ENCODE results near the gene CDC16. TPM values are rescaled to one million over a fixed set of nuclear protein-coding genes. Genes with fewer than 3 reads are reported as not detected.

The CDC16 gene
- total RNA-seq, 1 experiment from 2014 or later, result 61.0 TPM

- H3K36me3 ChIP-seq (ENCODE audit: control insufficient read depth in 1 of 2, insufficient read depth in 2 of 2, low read length in 2 of 2), result no peaks in the 10 kb centered on the region
- no peaks in the 10 kb centered on the region for H3K79me2 ChIP-seq (ENCODE audit: insufficient read depth, low read length)
- ChIA-PET RAD21 (ENCODE audit: low non-redundant PET in 1 of 2, low total read pairs in 2 of 2, uncharacterized antibody in 2 of 2, unreplicated experiment in 2 of 2) (no interaction called here), POLR2A (no interaction called here), CTCF (no interaction called here)
- no peak overlapping the region for H2AFZ ChIP-seq (ENCODE audit: low read depth, low read length, poor library complexity, severe bottlenecking)
- no peak for DNase-seq (ENCODE audit: low read depth, low spot score)
- BruUV-seq (replicated peaks), result no TSS peak
- no peak overlapping the region for H3K4me2 ChIP-seq (ENCODE audit: low read length)
- H4K20me1 ChIP-seq (ENCODE audit: insufficient read depth), result no peaks in the 10 kb centered on the region
- H3K27ac ChIP-seq (ENCODE audit: low read depth, low read length), result no peak overlapping the region
- H3K27me3 ChIP-seq (ENCODE audit: insufficient read depth, low read length), result no peaks in the 10 kb centered on the region
- peaks cover 0 to 19% of the 10 kb centered on the region in 2 experiments; a peak in 3 of 4 replicates for H3K4me1 ChIP-seq (ENCODE audit: control insufficient read depth in 1 of 2, insufficient read depth in 2 of 2, low read length in 2 of 2)
- H3K9ac ChIP-seq (ENCODE audit: low read length), result no peak overlapping the region
- no peak overlapping the region for H3K4me3 ChIP-seq (replicated peaks in 1 of 2; ENCODE audit: low read depth in 1 of 2, low read length in 2 of 2)
- TF ChIP-seq ATF3 (IDR thresholded peaks at IDR 0.05), result no peak
- TF ChIP-seq RAD21 (IDR thresholded peaks at IDR 0.05; ENCODE audit: low read depth), result no peak
- no peak for TF ChIP-seq FOSL1 (IDR thresholded peaks at IDR 0.05; ENCODE audit: low read depth)
- no peak for TF ChIP-seq YY1 (IDR thresholded peaks at IDR 0.05; ENCODE audit: extremely low read depth, insufficient replicate concordance, low read depth, low read length)
- TF ChIP-seq EZH2phosphoT487 (IDR thresholded peaks at IDR 0.05; ENCODE audit: borderline replicate concordance), result no peak
- no peak for TF ChIP-seq JUND (IDR thresholded peaks at IDR 0.05)
- no peak for TF ChIP-seq POLR2AphosphoS5 (IDR thresholded peaks at IDR 0.05; ENCODE audit: low read depth, low read length)
- intact Hi-C loops (cut with micrococcal nuclease), result no loop called here
- no peaks in the 10 kb centered on the region for H3K9me2 ChIP-seq (ENCODE audit: insufficient read depth)
- H3K9me3 ChIP-seq (ENCODE audit: control insufficient read depth in 1 of 2, insufficient read depth in 1 of 2, low read depth in 1 of 2, low read length in 2 of 2), result no peaks in the 10 kb centered on the region
- ATAC-seq, result no peak
Observed at GRCh38 chr13:114222461-114222968, 12.2 kb upstream of the CDC16 start.

- POLR2A ChIA-PET, result no interaction called here
- H2AFZ ChIP-seq (ENCODE audit: low read depth, low read length, poor library complexity, severe bottlenecking), result no peak overlapping the region
- ATAC-seq, result no peak
Observed at GRCh38 chr13:114224201-114224600, 10.5 kb upstream of the CDC16 start.

More at GRCh38 chr13:114224201-114224600, 10.5 kb upstream of the CDC16 start:
- no peak overlapping the region for H3K27ac ChIP-seq (ENCODE audit: low read depth, low read length)
- H3K4me2 ChIP-seq (ENCODE audit: low read length), result no peak overlapping the region
- ChIA-PET CTCF (no interaction called here), RAD21 (ENCODE audit: low non-redundant PET in 1 of 2, low total read pairs in 2 of 2, uncharacterized antibody in 2 of 2, unreplicated experiment in 2 of 2) (interaction anchor here in 1 of 2 experiments (0.6 kb wide), 1 partner anchor 125 kb away, joined by 6 read pairs; no protein-coding TSS in a partner anchor)
- no peaks in the 10 kb centered on the region for H3K36me3 ChIP-seq (ENCODE audit: control insufficient read depth in 1 of 2, insufficient read depth in 2 of 2, low read length in 2 of 2)
- H3K27me3 ChIP-seq (ENCODE audit: insufficient read depth, low read length), result no peaks in the 10 kb centered on the region
- TF ChIP-seq SRF (IDR thresholded peaks at IDR 0.05; ENCODE audit: low read depth) (no peak), CEBPB (IDR thresholded peaks at IDR 0.05; ENCODE audit: low read depth) (no peak)
- no peaks in the 10 kb centered on the region for H3K9me2 ChIP-seq (ENCODE audit: insufficient read depth)
- H3K79me2 ChIP-seq (ENCODE audit: insufficient read depth, low read length), result no peaks in the 10 kb centered on the region
- no peak overlapping the region for H3K9ac ChIP-seq (ENCODE audit: low read length)
- H4K20me1 ChIP-seq (ENCODE audit: insufficient read depth), result no peaks in the 10 kb centered on the region
- no TSS peak for BruUV-seq (replicated peaks)
- no peaks in the 10 kb centered on the region for H3K9me3 ChIP-seq (ENCODE audit: control insufficient read depth in 1 of 2, insufficient read depth in 1 of 2, low read depth in 1 of 2, low read length in 2 of 2)
- intact Hi-C loops (cut with micrococcal nuclease), result no loop called here
- no peak for DNase-seq (ENCODE audit: low read depth, low spot score)
- H3K4me1 ChIP-seq (ENCODE audit: control insufficient read depth in 1 of 2, insufficient read depth in 2 of 2, low read length in 2 of 2), result peaks cover 0 to 19% of the 10 kb centered on the region in 2 experiments; a peak in 3 of 4 replicates
- no peak overlapping the region for H3K4me3 ChIP-seq (replicated peaks in 1 of 2; ENCODE audit: low read depth in 1 of 2, low read length in 2 of 2)
